ENCODE measurements around the gene CRYBG1.

GRCh38 chr6:106512048-106512967 is 151.8 kb downstream of the CRYBG1 start:
- TF ChIP-seq NFXL1 (IDR thresholded peaks at IDR 0.05; ENCODE audit: borderline replicate concordance), result no peak
- TF ChIP-seq RFX5 (IDR thresholded peaks at IDR 0.05; ENCODE audit: low read depth, low read length), result no peak
- TF ChIP-seq NFIC (IDR thresholded peaks at IDR 0.05; ENCODE audit: low read depth, low read length), result no peak
- TF ChIP-seq POLR2AphosphoS2 (IDR thresholded peaks at IDR 0.05; ENCODE audit: low read depth, low read length), result no peak
- peak in 2 of 3 experiments; percentile 45 to 59; a peak in 3 of 6 replicates for TF ChIP-seq CTCF (IDR thresholded peaks at IDR 0.05 in 2 of 3, conservative IDR thresholded peaks at IDR 0.05 in 1 of 3; ENCODE audit: control insufficient read depth in 2 of 3, extremely low read depth in 1 of 3, insufficient read depth in 1 of 3, low read depth in 3 of 3, low read length in 3 of 3)
- TF ChIP-seq EP300 (IDR thresholded peaks at IDR 0.05; ENCODE audit: borderline replicate concordance in 1 of 2, control insufficient read depth in 1 of 2, low read depth in 2 of 2, low read length in 2 of 2), result no peak
- TF ChIP-seq POLR2AphosphoS5 (IDR thresholded peaks at IDR 0.05; ENCODE audit: low read length), result no peak
